DOHH2 (cell line): ENCODE measurements around the gene VAV2.

Experiments
- H3F3A ChIP-seq: fragments of 200-600 bp; sonication (generic), shearing (Covaris generic); 2 replicates; pipeline ENCODE4 v1.6.0; 2016; ENCODE audit warnings: antibody characterized with exemption, mild to moderate bottlenecking; ENCODE audit not compliant: control insufficient read depth, insufficient read depth
- H3K27ac ChIP-seq: fragments of 200-600 bp; sonication (generic); 2 replicates; pipeline ENCODE4 v1.5.1; 2014; ENCODE audit warnings: low read depth, mild to moderate bottlenecking, low read length, moderate library complexity
- H3K27me3 ChIP-seq: fragments of 200-600 bp; sonication (generic); 2 replicates; pipeline ENCODE4 v1.6.1; 2014; ENCODE audit warnings: mild to moderate bottlenecking, low read length, mixed read lengths; ENCODE audit not compliant: control insufficient read depth
- H3K36me3 ChIP-seq: fragments of 200-600 bp; sonication (generic); 2 replicates; pipeline ENCODE4 v1.6.1; 2014; ENCODE audit warnings: mild to moderate bottlenecking, low read length, moderate library complexity, mixed read lengths; ENCODE audit not compliant: control insufficient read depth
- H3K4me1 ChIP-seq: fragments of 200-600 bp; sonication (generic); 2 replicates; pipeline ENCODE4 v1.6.1; 2014; ENCODE audit warnings: mild to moderate bottlenecking, low read length, mixed read lengths; ENCODE audit not compliant: control insufficient read depth
- H3K4me2 ChIP-seq: fragments of 200-600 bp; sonication (generic); 2 replicates; pipeline ENCODE4 v1.6.0; 2014; ENCODE audit warnings: mild to moderate bottlenecking, low read length, moderate library complexity
- H3K4me3 ChIP-seq: fragments of 200-600 bp; sonication (generic); 2 replicates; pipeline ENCODE4 v1.5.1; 2014; ENCODE audit warnings: mild to moderate bottlenecking, low read length, mixed read lengths
- H3K79me2 ChIP-seq: fragments of 200-600 bp; sonication (generic); 2 replicates; pipeline ENCODE4 v1.6.1; 2014; ENCODE audit warnings: mild to moderate bottlenecking, low read length, mixed read lengths; ENCODE audit not compliant: control insufficient read depth
- H3K9me2 ChIP-seq: fragments of 200-600 bp; sonication (generic); replicated peaks from 2 replicates; pipeline ENCODE4 v1.6.1; 2014; ENCODE audit warnings: mild to moderate bottlenecking, low read length, mixed read lengths; ENCODE audit not compliant: control insufficient read depth
- H3K9me3 ChIP-seq: fragments of 200-600 bp; sonication (generic); 2 replicates; pipeline ENCODE4 v1.6.1; 2014; ENCODE audit warnings: antibody characterized with exemption, low read length, mixed read lengths; ENCODE audit not compliant: control insufficient read depth, insufficient read depth
- H4K20me1 ChIP-seq: fragments of 200-600 bp; sonication (generic); 2 replicates; pipeline ENCODE4 v1.6.0; 2014; ENCODE audit warnings: low read depth, mild to moderate bottlenecking, antibody characterized with exemption, low read length, moderate library complexity; ENCODE audit not compliant: control insufficient read depth, insufficient read depth
- CTCF ChIP-seq: fragments of 200-600 bp; sonication (generic); IDR thresholded peaks from one replicate; pipeline ENCODE4 v1.5.1; 2014; ENCODE audit warnings: antibody characterized with exemption, mild to moderate bottlenecking, low read depth, low read length; ENCODE audit not compliant: poor library complexity, severe bottlenecking
- EZH2phosphoT487 ChIP-seq: fragments of 200-600 bp; sonication (generic); IDR thresholded peaks from 2 replicates; pipeline ENCODE4 v1.6.1; 2017; ENCODE audit warnings: borderline replicate concordance, mild to moderate bottlenecking, antibody characterized with exemption, low read length, moderate library complexity, mixed read lengths

Gene VAV2

GRCh38 chr9:133810556-133811195, 181.4 kb downstream of the VAV2 start:
- H3K4me3 ChIP-seq = no peak overlapping the region
- H3K4me1 ChIP-seq = peaks cover 8% of the 10 kb centered on the region
- H3K4me2 ChIP-seq = no peak overlapping the region
- H3K27ac ChIP-seq = no peak overlapping the region
- H3K27me3 ChIP-seq = no peaks in the 10 kb centered on the region
- no peaks in the 10 kb centered on the region for H3K9me2 ChIP-seq
- no peaks in the 10 kb centered on the region for H4K20me1 ChIP-seq
- H3F3A ChIP-seq = no peaks in the 10 kb centered on the region
- no peaks in the 10 kb centered on the region for H3K9me3 ChIP-seq
- no peak for TF ChIP-seq EZH2phosphoT487
- no peak for TF ChIP-seq CTCF
- no peaks in the 10 kb centered on the region for H3K36me3 ChIP-seq
- H3K79me2 ChIP-seq = no peaks in the 10 kb centered on the region

GRCh38 chr9:133809335-133809734, 182.8 kb downstream of the VAV2 start:
- Histone ChIP-seq H3K4me3 (no peak overlapping the region), H3K36me3 (no peaks in the 10 kb centered on the region), H3K9me3 (no peaks in the 10 kb centered on the region)

GRCh38 chr9:133807818-133808217, 184.3 kb downstream of the VAV2 start:
- no peaks in the 10 kb centered on the region for H3K27me3 ChIP-seq
- TF ChIP-seq EZH2phosphoT487 (no peak), CTCF (no peak)
- H3K9me2 ChIP-seq = no peaks in the 10 kb centered on the region
- no peaks in the 10 kb centered on the region for H4K20me1 ChIP-seq
- no peaks in the 10 kb centered on the region for H3F3A ChIP-seq
- H3K4me2 ChIP-seq = no peak overlapping the region
- no peaks in the 10 kb centered on the region for H3K79me2 ChIP-seq
- no peaks in the 10 kb centered on the region for H3K9me3 ChIP-seq
- H3K4me3 ChIP-seq = no peak overlapping the region
- no peak overlapping the region for H3K27ac ChIP-seq
- H3K4me1 ChIP-seq = no peaks in the 10 kb centered on the region
- no peaks in the 10 kb centered on the region for H3K36me3 ChIP-seq

More at GRCh38 chr9:133809335-133809734, 182.8 kb downstream of the VAV2 start:
- Histone ChIP-seq H3K27me3 (no peaks in the 10 kb centered on the region), H3K4me2 (no peak overlapping the region), H4K20me1 (no peaks in the 10 kb centered on the region), H3K79me2 (no peaks in the 10 kb centered on the region), H3K9me2 (no peaks in the 10 kb centered on the region), H3K27ac (no peak overlapping the region), H3K4me1 (peaks cover 8% of the 10 kb centered on the region), H3F3A (no peaks in the 10 kb centered on the region)
- TF ChIP-seq EZH2phosphoT487 = no peak
- no peak for TF ChIP-seq CTCF
